GM12878 (cell line): ENCODE measurements around the gene SPIRE2. TPM values are rescaled to one million over a fixed set of nuclear protein-coding genes. Genes with fewer than 3 reads are reported as not detected.

Experiments used
- ATAC-seq: fragments of 200-7000 bp; cut with Tn5 transposase; 3 replicates; pipeline ENCODE4 v1.9.1; 2020; ENCODE audit warnings: mild to moderate bottlenecking, moderate library complexity
- BruUV-seq: library from RNA; stranded (reverse); fragments of 400-500 nt; replicated peaks from 2 replicates; lab custom pipeline; 2021; lab: Mats Ljungman, UMichigan
- CTCF ChIA-PET: fragments of 300-600 bp; sonication (Branson Sonifier 250); formaldehyde crosslinking; extraction: SDS; loops from one replicate; lab custom pipeline; 2021; ENCODE audit warnings: inconsistent platforms; lab: Yijun Ruan, JAX
- POLR2A ChIA-PET: fragments of 350-600 bp; formaldehyde crosslinking; extraction: SDS; loops from one replicate; lab custom pipeline; 2021; ENCODE audit warnings: inconsistent platforms; lab: Charles Lee
- RAD21 ChIA-PET: fragments of 300-600 bp; sonication (Branson Sonifier 250); formaldehyde crosslinking; loops from one replicate; lab custom pipeline; 2023; ENCODE audit warnings: antibody characterized with exemption; ENCODE audit not compliant: unreplicated experiment; lab: Charles Lee
- SMC1A ChIA-PET: fragments of 300-600 bp; sonication (Branson Sonifier 250); formaldehyde crosslinking; loops from one replicate; lab custom pipeline; 2023; ENCODE audit not compliant: unreplicated experiment, uncharacterized antibody; lab: Charles Lee
- DNase-seq: peaks from one replicate; pipeline ENCODE4 v3.0.0-alpha.2; 2011; ENCODE audit warnings: low read depth, low spot score
- FAIRE-seq: peaks from 3 replicates; lab custom pipeline; 2011; peaks lifted over from hg19 to GRCh38; lab: Jason Lieb, UNC
- H2AFZ ChIP-seq: 2 replicates; pipeline ENCODE4 v1.6.0; 2011; ENCODE audit warnings: low read depth, low read length, control low read depth; ENCODE audit not compliant: control insufficient read depth
- H3K27ac ChIP-seq: 2 replicates; pipeline ENCODE4 v1.5.1; 2011; ENCODE audit warnings: control low read depth; ENCODE audit not compliant: control insufficient read depth, insufficient read depth
- H3K27me3 ChIP-seq, 2 experiments: replicated peaks in 1 of 2; 2 replicates each; pipeline versions ENCODE4 v1.6.0 to v1.6.1; 2011; ENCODE audit warnings: low read length in 1 of 2; ENCODE audit not compliant: control insufficient read depth in 2 of 2, insufficient read depth in 2 of 2
- H3K36me3 ChIP-seq, 2 experiments: 2 replicates each; pipeline ENCODE4 v1.5.1; 2011; ENCODE audit warnings: low read length in 1 of 2; ENCODE audit not compliant: control insufficient read depth in 2 of 2, insufficient read depth in 2 of 2
- H3K4me1 ChIP-seq: 2 replicates; pipeline ENCODE4 v1.6.1; 2011; ENCODE audit warnings: mild to moderate bottlenecking, low read length, moderate library complexity, mixed read lengths; ENCODE audit not compliant: control insufficient read depth, insufficient read depth
- H3K4me2 ChIP-seq: 2 replicates; pipeline ENCODE4 v1.6.0; 2011; ENCODE audit warnings: control low read depth; ENCODE audit not compliant: control insufficient read depth, insufficient read depth
- H3K4me3 ChIP-seq: fragments of 200-600 bp; sonication (generic); 2 replicates; pipeline ENCODE4 v1.5.1; 2016
- H3K79me2 ChIP-seq: 2 replicates; pipeline ENCODE4 v1.6.0; 2011; ENCODE audit warnings: low read length; ENCODE audit not compliant: control insufficient read depth, insufficient read depth
- H3K9ac ChIP-seq: 2 replicates; pipeline ENCODE4 v1.8.0; 2011; ENCODE audit warnings: low read length, control low read depth, mixed read lengths; ENCODE audit not compliant: control insufficient read depth, insufficient read depth
- H3K9me3 ChIP-seq: replicated peaks from 3 replicates; pipeline ENCODE4 v1.5.1; 2011; ENCODE audit warnings: mild to moderate bottlenecking, low read length; ENCODE audit not compliant: control insufficient read depth, insufficient read depth
- H4K20me1 ChIP-seq: 2 replicates; pipeline ENCODE4 v1.6.0; 2011; ENCODE audit not compliant: control insufficient read depth, insufficient read depth
- BACH1 ChIP-seq: fragments of 450-650 bp; IDR thresholded peaks from 2 replicates; pipeline ENCODE4 v1.6.1; 2017; ENCODE audit warnings: mild to moderate bottlenecking, borderline replicate concordance
- E2F8 ChIP-seq: fragments of 450-650 bp; IDR thresholded peaks from 2 replicates; pipeline ENCODE4 v1.6.1; 2018; ENCODE audit warnings: mild to moderate bottlenecking, low read depth, moderate library complexity; ENCODE audit not compliant: partially characterized antibody
- EGR1 ChIP-seq, 2 experiments: IDR thresholded peaks; 1 replicate in 1 of 2; 2 replicates in 1 of 2; pipeline ENCODE4 v1.6.1; 2011 to 2012; ENCODE audit warnings: low read depth in 2 of 2, low read length in 2 of 2, borderline replicate concordance in 1 of 2, mild to moderate bottlenecking in 1 of 2, moderate library complexity in 1 of 2
- IKZF2 ChIP-seq, 2 experiments: fragments of 450-650 bp; IDR thresholded peaks; 2 replicates each; pipeline ENCODE4 v1.6.1; 2017; ENCODE audit warnings: mild to moderate bottlenecking in 2 of 2, moderate library complexity in 2 of 2
- LARP7 ChIP-seq: fragments of 450-650 bp; IDR thresholded peaks from 2 replicates; pipeline ENCODE4 v1.6.1; 2017; ENCODE audit warnings: mild to moderate bottlenecking
- MEF2B ChIP-seq: fragments of 450-650 bp; IDR thresholded peaks from 2 replicates; pipeline ENCODE4 v1.6.1; 2018; ENCODE audit warnings: mild to moderate bottlenecking, moderate library complexity; ENCODE audit not compliant: partially characterized antibody, poor library complexity, severe bottlenecking
- MXI1 ChIP-seq: fragments of 150-350 bp; IDR thresholded peaks from 2 replicates; pipeline ENCODE4 v1.6.1; 2011; ENCODE audit warnings: low read depth, mild to moderate bottlenecking, inconsistent platforms, low read length, improper control_type of control experiment
- NRF1 ChIP-seq: conservative IDR thresholded peaks from 2 replicates; pipeline ENCODE4 v1.6.1; 2011; ENCODE audit warnings: mild to moderate bottlenecking, low read depth, low read length, improper control_type of control experiment
- RBBP5 ChIP-seq: fragments of 200-600 bp; sonication (generic); conservative IDR thresholded peaks from 2 replicates; pipeline ENCODE4 v1.6.1; 2016
- SIN3A ChIP-seq: IDR thresholded peaks from 2 replicates; pipeline ENCODE4 v1.6.1; 2012; ENCODE audit warnings: low read depth, low read length, improper control_type of control experiment
- STAT3 ChIP-seq: IDR thresholded peaks from 2 replicates; pipeline ENCODE4 v1.6.1; 2011; ENCODE audit warnings: low read depth, low read length, improper control_type of control experiment
- SUZ12 ChIP-seq: fragments of 200-600 bp; sonication (generic); IDR thresholded peaks from one replicate; pipeline ENCODE4 v1.6.1; 2018; ENCODE audit warnings: antibody characterized with exemption, mild to moderate bottlenecking; ENCODE audit not compliant: unreplicated experiment
- ZBTB33 ChIP-seq: fragments of 450-650 bp; IDR thresholded peaks from 2 replicates; pipeline ENCODE4 v1.6.1; 2017; ENCODE audit warnings: mild to moderate bottlenecking
- WGBS: methylation state at CpG from one replicate; pipeline ENCODE4 v1.1.6; 2016; ENCODE audit warnings: low lambda C conversion rate; ENCODE audit not compliant: insufficient replicate concordance, insufficient coverage; ENCODE audit errors: missing lambda C conversion rate; 5-methylcytosine and 5-hydroxymethylcytosine counted together
- in situ Hi-C: fragments of 300-500 bp; cut with MboI; formaldehyde crosslinking; loops from 9 replicates; pipeline ENCODE4 v1.14.3; 2018; ENCODE audit warnings: mixed read lengths
- intact Hi-C: fragments of 100-400 bp; cut with micrococcal nuclease; formaldehyde crosslinking; loops from one replicate; pipeline ENCODE4 v1.14.2; 2022; ENCODE audit not compliant: unreplicated experiment
- polyA plus RNA-seq, 11 experiments: library from polyadenylated mRNA; depleted of rRNA in 4 of 11; unstranded in 6 of 11; stranded (reverse) in 5 of 11; fragments of >200 nt; fragmentation: Nextera tagmentation in 4 of 11; fragmentation: Illumina TruSeq in 1 of 11; extraction: Ambion mirVana in 4 of 11; extraction: Trizol in 1 of 11; gene quantifications; 1 replicate in 1 of 11; 2 replicates in 10 of 11; pipeline versions ENCODE4 v1.2.1 to v1.2.3, GENCODE V29; 2011 to 2016; ENCODE audit warnings: inconsistent platforms in 2 of 11, missing spikeins in 2 of 11, low read depth in 1 of 11
- total RNA-seq, 4 experiments: library from RNA; depleted of rRNA in 3 of 4; stranded (reverse); fragments of >200 nt in 3 of 4; fragmentation: Illumina TruSeq in 1 of 4; extraction: Trizol in 1 of 4; gene quantifications; 2 replicates each; pipeline versions ENCODE4 v1.2.1 to v1.2.3, GENCODE V29; 2013 to 2021

Gene SPIRE2
- total and polyA plus RNA-seq, 10 of the 15 experiments (the other 5 are each of a cell fraction or from before 2014, with no cell fraction given): 0.03 to 0.64 (median 0.27) TPM; not detected in 1

DNA sequence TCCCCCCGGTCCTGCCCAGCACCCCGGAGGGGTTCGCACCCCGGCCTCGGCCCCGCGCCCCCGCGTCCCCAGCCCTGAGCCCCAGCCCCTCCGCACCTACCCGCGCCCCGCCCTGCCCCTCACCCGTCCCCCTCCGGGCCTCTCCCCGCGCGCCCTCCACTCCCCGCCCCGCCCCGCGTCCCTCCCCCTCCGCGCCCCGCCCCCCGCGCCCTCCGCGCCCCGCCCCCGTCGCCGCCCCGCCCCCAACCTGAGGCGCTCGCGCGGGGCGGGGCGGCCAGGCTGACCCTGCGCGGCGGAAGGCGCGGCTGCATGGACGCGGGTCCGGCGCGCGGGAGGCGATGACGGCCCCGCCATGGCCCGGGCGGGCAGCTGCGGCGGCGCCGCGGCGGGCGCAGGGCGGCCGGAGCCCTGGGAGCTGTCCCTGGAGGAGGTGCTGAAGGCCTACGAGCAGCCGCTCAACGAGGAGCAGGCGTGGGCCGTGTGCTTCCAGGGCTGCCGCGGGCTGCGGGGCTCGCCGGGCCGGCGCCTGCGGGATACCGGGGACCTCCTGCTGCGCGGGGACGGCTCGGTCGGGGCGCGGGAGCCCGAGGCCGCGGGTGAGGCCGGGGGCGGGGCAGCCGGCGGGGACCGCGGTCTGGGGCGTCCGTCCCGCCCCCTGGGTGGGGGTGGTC is at the start of gene SPIRE2 (continued):
- TF ChIP-seq ZBTB33: no peak
- peak; percentile 64; the same call in 1 of the 2 replicates for TF ChIP-seq SIN3A
- no peak for TF ChIP-seq MEF2B
- TF ChIP-seq MXI1: peak; percentile 88
- TF ChIP-seq BACH1: peak; percentile 28; the same call in 1 of the 2 replicates

DNA sequence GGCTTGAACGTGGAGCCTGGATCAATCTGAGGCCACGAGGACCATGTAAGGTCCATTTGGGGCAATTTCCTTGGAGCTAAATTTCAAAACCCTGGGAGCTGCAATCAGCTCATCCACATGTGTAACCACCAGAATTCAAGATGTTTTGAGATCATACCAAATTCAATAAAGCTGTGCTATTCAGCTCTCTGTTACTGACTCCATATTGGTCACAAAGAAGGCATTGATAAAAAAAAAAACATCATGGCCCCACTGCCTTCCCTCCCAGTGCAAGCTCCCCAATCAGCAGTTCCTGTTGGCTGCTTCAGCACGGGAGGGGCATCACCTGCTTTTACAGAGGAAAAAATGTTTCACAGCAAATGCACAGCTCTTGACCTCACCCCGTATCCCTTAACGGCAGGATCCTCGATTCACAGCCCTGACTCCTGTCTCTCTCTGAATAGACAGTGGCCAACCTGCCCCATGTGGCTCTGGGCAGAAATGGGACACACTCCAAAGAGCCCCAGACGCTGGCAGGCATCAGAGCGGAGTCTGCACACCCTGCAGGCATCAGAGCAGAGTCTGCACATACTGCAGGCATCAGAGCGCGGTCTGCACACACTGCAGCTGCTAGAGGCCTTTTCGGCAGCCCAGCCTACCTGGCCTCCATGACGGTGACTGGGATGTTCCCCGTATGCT is 48.9 kb upstream of the SPIRE2 start:
- Histone ChIP-seq H3K4me1 (no peaks in the 10 kb centered on the region), H3K79me2 (no peaks in the 10 kb centered on the region), H3K9ac (no peak overlapping the region), H2AFZ (no peak overlapping the region), H3K4me2 (no peak overlapping the region), H4K20me1 (no peaks in the 10 kb centered on the region), H3K9me3 (no peaks in the 10 kb centered on the region), H3K27me3 (no peaks in the 10 kb centered on the region), H3K27ac (no peak overlapping the region), H3K4me3 (no peak overlapping the region), H3K36me3 (peaks cover 10 to 28% of the 10 kb centered on the region in 2 experiments; a peak in 3 of 4 replicates)
- ATAC-seq: no peak
- FAIRE-seq: no peak
- DNase-seq: no peak
- RAD21 ChIA-PET: no interaction called here
- intact Hi-C loops (no loop called here), in situ Hi-C loops (no loop called here)
- 98% methylated on average over 13 of the region's 13 CpGs for WGBS
- BruUV-seq: no TSS peak
- SMC1A ChIA-PET: interaction anchor here (0.6 kb wide), 1 partner anchor 10 kb away, joined by 3 read pairs; no protein-coding TSS in a partner anchor
- POLR2A ChIA-PET: no interaction called here
- CTCF ChIA-PET: interaction anchor here (0.6 to 0.8 kb wide), 2 partner anchors 38 to 75 kb away, joined by 3 to 4 read pairs; no protein-coding TSS in a partner anchor
- TF ChIP-seq RBBP5: no peak
- no peak for TF ChIP-seq E2F8
- TF ChIP-seq LARP7: no peak
- TF ChIP-seq IKZF2 (IDR thresholded peaks at IDR 0.05): no peak
- TF ChIP-seq NRF1: no peak
- no peak for TF ChIP-seq ZBTB33
- no peak for TF ChIP-seq STAT3
- no peak for TF ChIP-seq EGR1 (IDR thresholded peaks at IDR 0.05; ENCODE audit: borderline replicate concordance in 1 of 2, low read depth in 2 of 2, low read length in 2 of 2)
- no peak for TF ChIP-seq SUZ12
